H1 (cell line): ENCODE measurements around the gene UGT2B11.
"Not testable (repeated sequence)": the region's sequence is repeated elsewhere in the genome, so short reads cannot be mapped to it uniquely, and the experiment has no call there.

Experiments used
- CBX8 ChIP-seq: fragments of 300-800, 300-1000 bp; sonication (generic); IDR thresholded peaks from 2 replicates; pipeline ENCODE4 v1.7.1; 2016; ENCODE audit warnings: low read depth, low read length, borderline replicate concordance
- CTCF ChIP-seq, 3 experiments: IDR thresholded peaks; 1 replicate in 2 of 3; 2 replicates in 1 of 3; pipeline versions ENCODE4 v1.5.1 to v1.6.1; 2011; ENCODE audit warnings: low read length in 3 of 3, mild to moderate bottlenecking in 3 of 3, inconsistent platforms in 2 of 3, low read depth in 1 of 3, moderate library complexity in 1 of 3; ENCODE audit not compliant: insufficient read depth in 1 of 3; ENCODE audit errors: control extremely low read depth in 1 of 3
- MAFK ChIP-seq: IDR thresholded peaks from 2 replicates; pipeline ENCODE4 v1.6.1; 2012; ENCODE audit warnings: low read depth, mild to moderate bottlenecking, improper control_type of control experiment, low read length
- POLR2A ChIP-seq, 2 experiments: IDR thresholded peaks; 1 replicate in 1 of 2; 2 replicates in 1 of 2; pipeline ENCODE4 v1.6.1; 2011; ENCODE audit warnings: low read depth in 2 of 2, low read length in 2 of 2, mild to moderate bottlenecking in 2 of 2; ENCODE audit errors: control extremely low read depth in 1 of 2
- RBBP5 ChIP-seq: IDR thresholded peaks from 2 replicates; pipeline ENCODE4 v1.7.1; 2012; ENCODE audit warnings: low read depth, mild to moderate bottlenecking, inconsistent platforms, low read length, moderate library complexity, borderline replicate concordance

DNA sequence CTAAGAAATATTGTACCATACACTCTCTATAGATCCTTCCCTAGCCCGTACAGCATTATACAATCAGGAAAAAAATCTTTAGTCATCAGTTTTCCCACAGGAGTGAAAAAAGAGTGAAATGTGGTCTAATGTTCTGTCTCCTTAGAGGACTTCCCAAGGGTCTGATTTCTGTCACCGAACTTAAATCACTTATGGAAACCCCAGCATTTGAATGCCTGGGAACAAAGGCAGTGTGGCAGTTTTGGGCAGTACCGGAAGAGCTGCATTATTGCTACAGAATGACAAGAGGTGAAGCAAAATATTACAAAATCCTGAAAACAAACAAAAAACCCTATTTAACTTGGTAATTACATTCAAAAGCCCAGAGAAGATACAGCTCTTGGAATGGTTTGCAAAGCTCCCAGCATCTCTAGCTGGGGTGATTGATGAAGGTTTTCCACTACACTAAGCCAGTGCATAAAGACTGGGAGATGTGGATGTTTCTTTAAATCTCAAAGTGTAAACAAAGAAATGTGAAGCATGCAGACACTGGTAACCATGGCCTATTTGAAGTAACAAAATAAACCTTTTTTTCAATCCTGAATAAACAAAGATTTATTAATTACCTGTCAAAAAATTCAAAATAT is 38.7 kb upstream of the UGT2B11 start:
- TF ChIP-seq MAFK; POLR2A (IDR thresholded peaks at IDR 0.05; ENCODE audit: control extremely low read depth in 1 of 2, low read depth in 2 of 2, low read length in 2 of 2); CTCF (IDR thresholded peaks at IDR 0.05; ENCODE audit: control extremely low read depth in 1 of 3, insufficient read depth in 1 of 3, low read depth in 1 of 3, low read length in 3 of 3); CBX8; RBBP5: not testable (repeated sequence)
